Kidney glomerular epithelial cell (primary cell): ENCODE data around the gene ABLIM2.
"Not testable (repeated sequence)": the region's sequence is repeated elsewhere in the genome, so short reads cannot be mapped to it uniquely, and the experiment has no call there.

Source experiments
- DNase-seq: peaks from one replicate; lab custom pipeline; 2025; lab: John Stamatoyannopoulos, UW

Gene ABLIM2

GRCh38 chr4:8156617-8157016, 2.0 kb downstream of the ABLIM2 start:
- DNase-seq: no peak

- no peak for DNase-seq
These were observed 2.8 kb downstream of the ABLIM2 start for GRCh38 chr4:8155660-8156421.

- peak; percentile 9 for DNase-seq
These were observed 3.6 kb downstream of the ABLIM2 start for GRCh38 chr4:8155048-8155447.

GRCh38 chr4:8153441-8153840, 5.2 kb downstream of the ABLIM2 start:
- no peak for DNase-seq

GRCh38 chr4:8152865-8153257, 5.8 kb downstream of the ABLIM2 start:
- no peak for DNase-seq

- no peak for DNase-seq
These were observed 6.3 kb downstream of the ABLIM2 start for GRCh38 chr4:8152090-8152864.

GRCh38 chr4:8151165-8151650, 7.4 kb downstream of the ABLIM2 start:
- no peak for DNase-seq

GRCh38 chr4:8150152-8151090, 8.2 kb downstream of the ABLIM2 start:
- DNase-seq: no peak

GRCh38 chr4:8149664-8150063, 8.9 kb downstream of the ABLIM2 start:
- no peak for DNase-seq

GRCh38 chr4:8148785-8149435, 9.7 kb downstream of the ABLIM2 start:
- no peak for DNase-seq

- DNase-seq: no peak
These were observed 10.5 kb downstream of the ABLIM2 start for GRCh38 chr4:8148159-8148558.

- DNase-seq: no peak
These were observed 11.2 kb downstream of the ABLIM2 start for GRCh38 chr4:8147231-8147970.

- DNase-seq: no peak
These were observed 12.5 kb downstream of the ABLIM2 start for GRCh38 chr4:8146157-8146556.

GRCh38 chr4:8144359-8144758, 14.3 kb downstream of the ABLIM2 start:
- no peak for DNase-seq

- no peak for DNase-seq
These were observed 15.0 kb downstream of the ABLIM2 start for GRCh38 chr4:8143392-8144140.

- DNase-seq: no peak
These were observed 16.1 kb downstream of the ABLIM2 start for GRCh38 chr4:8142556-8142955.

GRCh38 chr4:8141935-8142334, 16.7 kb downstream of the ABLIM2 start:
- no peak for DNase-seq

- no peak for DNase-seq
These were observed 17.7 kb downstream of the ABLIM2 start for GRCh38 chr4:8140915-8141314.

GRCh38 chr4:8139726-8140125, 18.9 kb downstream of the ABLIM2 start:
- DNase-seq: not testable (repeated sequence)
